H1 (cell line): ENCODE results near the gene INPP5A. TPM values are rescaled to one million over a fixed set of nuclear protein-coding genes. Genes with fewer than 3 reads are reported as not detected.

Source experiments
- EGR1 ChIP-seq: IDR thresholded peaks from 2 replicates; pipeline ENCODE4 v1.6.1; 2011; ENCODE audit warnings: low read depth, low read length, borderline replicate concordance
- SP2 ChIP-seq: IDR thresholded peaks from 2 replicates; pipeline ENCODE4 v1.6.1; 2012; ENCODE audit warnings: mild to moderate bottlenecking, low read length, inconsistent platforms
- polyA plus RNA-seq, 7 experiments: library from polyadenylated mRNA; depleted of rRNA in 3 of 7; stranded (reverse) in 5 of 7; unstranded in 2 of 7; fragments of >200 nt in 5 of 7; fragments of 200-250 nt in 2 of 7; gene quantifications; 1 replicate in 5 of 7; 2 replicates in 1 of 7; 4 replicates in 1 of 7; pipeline versions ENCODE4 v1.2.1 to v1.2.3, GENCODE V29; 2011 to 2013; ENCODE audit warnings: missing spikeins in 2 of 7, mixed read lengths in 2 of 7
- total RNA-seq: library from RNA; stranded (reverse); fragmentation: NEBNext Ultra II Directional; extraction: Animal tissue kit (Norgen Biotek cat#: 25700); gene quantifications from 2 replicates; pipeline ENCODE4 v1.2.1, GENCODE V29; 2021
- TF ChIP-seq, protein P1 (sequence below): fragments of 300-600 bp; sonication (generic); IDR thresholded peaks from 2 replicates; pipeline ENCODE4 v1.7.1; 2012; ENCODE audit warnings: low read length, moderate library complexity, mild to moderate bottlenecking, inconsistent platforms; ENCODE audit not compliant: insufficient replicate concordance

Gene INPP5A
- total and polyA plus RNA-seq, 2 of the 8 experiments (the other 6 are each of a cell fraction or from before 2014, with no cell fraction given) = 19.7 to 27.5 TPM

DNA sequence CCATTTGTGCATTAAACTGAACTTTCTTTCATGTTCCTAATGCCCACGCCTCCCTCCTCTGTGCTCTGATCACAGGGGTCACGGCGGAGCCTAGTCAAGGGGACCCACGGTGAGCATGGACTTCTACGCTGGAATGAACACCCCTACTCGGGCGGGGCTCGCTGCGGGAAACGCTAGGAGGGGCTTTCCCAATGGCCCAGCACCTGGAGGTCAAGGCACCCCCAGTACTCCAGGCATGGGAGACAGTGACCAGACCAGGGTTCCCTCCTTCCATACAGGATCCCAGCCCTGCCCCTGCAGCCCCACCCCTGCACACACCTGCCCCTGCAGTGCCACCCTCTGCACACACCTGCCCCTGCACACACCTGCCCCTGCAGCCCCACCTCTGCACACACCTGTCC is 275.4 kb downstream of the INPP5A start (continued):
- TF ChIP-seq, protein P1, sequence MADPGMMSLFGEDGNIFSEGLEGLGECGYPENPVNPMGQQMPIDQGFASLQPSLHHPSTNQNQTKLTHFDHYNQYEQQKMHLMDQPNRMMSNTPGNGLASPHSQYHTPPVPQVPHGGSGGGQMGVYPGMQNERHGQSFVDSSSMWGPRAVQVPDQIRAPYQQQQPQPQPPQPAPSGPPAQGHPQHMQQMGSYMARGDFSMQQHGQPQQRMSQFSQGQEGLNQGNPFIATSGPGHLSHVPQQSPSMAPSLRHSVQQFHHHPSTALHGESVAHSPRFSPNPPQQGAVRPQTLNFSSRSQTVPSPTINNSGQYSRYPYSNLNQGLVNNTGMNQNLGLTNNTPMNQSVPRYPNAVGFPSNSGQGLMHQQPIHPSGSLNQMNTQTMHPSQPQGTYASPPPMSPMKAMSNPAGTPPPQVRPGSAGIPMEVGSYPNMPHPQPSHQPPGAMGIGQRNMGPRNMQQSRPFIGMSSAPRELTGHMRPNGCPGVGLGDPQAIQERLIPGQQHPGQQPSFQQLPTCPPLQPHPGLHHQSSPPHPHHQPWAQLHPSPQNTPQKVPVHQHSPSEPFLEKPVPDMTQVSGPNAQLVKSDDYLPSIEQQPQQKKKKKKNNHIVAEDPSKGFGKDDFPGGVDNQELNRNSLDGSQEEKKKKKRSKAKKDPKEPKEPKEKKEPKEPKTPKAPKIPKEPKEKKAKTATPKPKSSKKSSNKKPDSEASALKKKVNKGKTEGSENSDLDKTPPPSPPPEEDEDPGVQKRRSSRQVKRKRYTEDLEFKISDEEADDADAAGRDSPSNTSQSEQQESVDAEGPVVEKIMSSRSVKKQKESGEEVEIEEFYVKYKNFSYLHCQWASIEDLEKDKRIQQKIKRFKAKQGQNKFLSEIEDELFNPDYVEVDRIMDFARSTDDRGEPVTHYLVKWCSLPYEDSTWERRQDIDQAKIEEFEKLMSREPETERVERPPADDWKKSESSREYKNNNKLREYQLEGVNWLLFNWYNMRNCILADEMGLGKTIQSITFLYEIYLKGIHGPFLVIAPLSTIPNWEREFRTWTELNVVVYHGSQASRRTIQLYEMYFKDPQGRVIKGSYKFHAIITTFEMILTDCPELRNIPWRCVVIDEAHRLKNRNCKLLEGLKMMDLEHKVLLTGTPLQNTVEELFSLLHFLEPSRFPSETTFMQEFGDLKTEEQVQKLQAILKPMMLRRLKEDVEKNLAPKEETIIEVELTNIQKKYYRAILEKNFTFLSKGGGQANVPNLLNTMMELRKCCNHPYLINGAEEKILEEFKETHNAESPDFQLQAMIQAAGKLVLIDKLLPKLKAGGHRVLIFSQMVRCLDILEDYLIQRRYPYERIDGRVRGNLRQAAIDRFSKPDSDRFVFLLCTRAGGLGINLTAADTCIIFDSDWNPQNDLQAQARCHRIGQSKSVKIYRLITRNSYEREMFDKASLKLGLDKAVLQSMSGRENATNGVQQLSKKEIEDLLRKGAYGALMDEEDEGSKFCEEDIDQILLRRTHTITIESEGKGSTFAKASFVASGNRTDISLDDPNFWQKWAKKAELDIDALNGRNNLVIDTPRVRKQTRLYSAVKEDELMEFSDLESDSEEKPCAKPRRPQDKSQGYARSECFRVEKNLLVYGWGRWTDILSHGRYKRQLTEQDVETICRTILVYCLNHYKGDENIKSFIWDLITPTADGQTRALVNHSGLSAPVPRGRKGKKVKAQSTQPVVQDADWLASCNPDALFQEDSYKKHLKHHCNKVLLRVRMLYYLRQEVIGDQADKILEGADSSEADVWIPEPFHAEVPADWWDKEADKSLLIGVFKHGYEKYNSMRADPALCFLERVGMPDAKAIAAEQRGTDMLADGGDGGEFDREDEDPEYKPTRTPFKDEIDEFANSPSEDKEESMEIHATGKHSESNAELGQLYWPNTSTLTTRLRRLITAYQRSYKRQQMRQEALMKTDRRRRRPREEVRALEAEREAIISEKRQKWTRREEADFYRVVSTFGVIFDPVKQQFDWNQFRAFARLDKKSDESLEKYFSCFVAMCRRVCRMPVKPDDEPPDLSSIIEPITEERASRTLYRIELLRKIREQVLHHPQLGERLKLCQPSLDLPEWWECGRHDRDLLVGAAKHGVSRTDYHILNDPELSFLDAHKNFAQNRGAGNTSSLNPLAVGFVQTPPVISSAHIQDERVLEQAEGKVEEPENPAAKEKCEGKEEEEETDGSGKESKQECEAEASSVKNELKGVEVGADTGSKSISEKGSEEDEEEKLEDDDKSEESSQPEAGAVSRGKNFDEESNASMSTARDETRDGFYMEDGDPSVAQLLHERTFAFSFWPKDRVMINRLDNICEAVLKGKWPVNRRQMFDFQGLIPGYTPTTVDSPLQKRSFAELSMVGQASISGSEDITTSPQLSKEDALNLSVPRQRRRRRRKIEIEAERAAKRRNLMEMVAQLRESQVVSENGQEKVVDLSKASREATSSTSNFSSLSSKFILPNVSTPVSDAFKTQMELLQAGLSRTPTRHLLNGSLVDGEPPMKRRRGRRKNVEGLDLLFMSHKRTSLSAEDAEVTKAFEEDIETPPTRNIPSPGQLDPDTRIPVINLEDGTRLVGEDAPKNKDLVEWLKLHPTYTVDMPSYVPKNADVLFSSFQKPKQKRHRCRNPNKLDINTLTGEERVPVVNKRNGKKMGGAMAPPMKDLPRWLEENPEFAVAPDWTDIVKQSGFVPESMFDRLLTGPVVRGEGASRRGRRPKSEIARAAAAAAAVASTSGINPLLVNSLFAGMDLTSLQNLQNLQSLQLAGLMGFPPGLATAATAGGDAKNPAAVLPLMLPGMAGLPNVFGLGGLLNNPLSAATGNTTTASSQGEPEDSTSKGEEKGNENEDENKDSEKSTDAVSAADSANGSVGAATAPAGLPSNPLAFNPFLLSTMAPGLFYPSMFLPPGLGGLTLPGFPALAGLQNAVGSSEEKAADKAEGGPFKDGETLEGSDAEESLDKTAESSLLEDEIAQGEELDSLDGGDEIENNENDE = no peak
- TF ChIP-seq EGR1 (no peak), SP2 (no peak)
